Activated CD4-positive, alpha-beta T cell treated with anti-CD3 and anti-CD28 coated beads for 48 hours (primary cell): ENCODE results near the gene UGDH.
"Not testable (repeated sequence)": the region's sequence is repeated elsewhere in the genome, so short reads cannot be mapped to it uniquely, and the experiment has no call there.

Experiments
- DNase-seq: peaks from one replicate; pipeline ENCODE4 v3.0.0-alpha.2; 2020

Gene UGDH

DNA sequence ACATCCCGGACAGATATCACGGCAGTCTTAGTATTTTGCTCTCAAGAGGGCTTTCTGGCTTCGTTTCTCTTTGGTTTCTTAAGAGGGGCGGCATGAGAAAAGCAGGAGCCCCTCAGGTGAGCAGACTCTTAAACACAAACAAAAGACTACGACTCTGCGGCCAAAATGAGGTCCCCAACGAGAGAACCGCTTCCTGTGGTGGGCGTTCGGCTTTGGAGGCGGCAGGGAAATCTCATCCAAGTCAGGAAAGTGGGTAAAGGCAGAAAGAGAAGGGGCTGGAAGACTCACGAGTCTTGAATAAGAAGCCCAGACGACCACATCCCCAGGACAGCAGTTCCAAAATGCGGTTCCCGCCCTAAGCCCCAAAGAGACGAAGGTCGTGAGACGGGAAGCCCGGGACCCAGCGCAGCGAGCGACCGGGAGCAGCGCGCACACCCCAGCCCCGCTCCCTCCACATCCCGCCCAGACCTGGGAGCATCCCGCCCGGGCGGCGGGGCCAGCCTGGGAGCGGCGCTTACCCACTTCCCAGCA is 409 bp downstream of the UGDH start:
- peak; percentile 51 for DNase-seq

DNA sequence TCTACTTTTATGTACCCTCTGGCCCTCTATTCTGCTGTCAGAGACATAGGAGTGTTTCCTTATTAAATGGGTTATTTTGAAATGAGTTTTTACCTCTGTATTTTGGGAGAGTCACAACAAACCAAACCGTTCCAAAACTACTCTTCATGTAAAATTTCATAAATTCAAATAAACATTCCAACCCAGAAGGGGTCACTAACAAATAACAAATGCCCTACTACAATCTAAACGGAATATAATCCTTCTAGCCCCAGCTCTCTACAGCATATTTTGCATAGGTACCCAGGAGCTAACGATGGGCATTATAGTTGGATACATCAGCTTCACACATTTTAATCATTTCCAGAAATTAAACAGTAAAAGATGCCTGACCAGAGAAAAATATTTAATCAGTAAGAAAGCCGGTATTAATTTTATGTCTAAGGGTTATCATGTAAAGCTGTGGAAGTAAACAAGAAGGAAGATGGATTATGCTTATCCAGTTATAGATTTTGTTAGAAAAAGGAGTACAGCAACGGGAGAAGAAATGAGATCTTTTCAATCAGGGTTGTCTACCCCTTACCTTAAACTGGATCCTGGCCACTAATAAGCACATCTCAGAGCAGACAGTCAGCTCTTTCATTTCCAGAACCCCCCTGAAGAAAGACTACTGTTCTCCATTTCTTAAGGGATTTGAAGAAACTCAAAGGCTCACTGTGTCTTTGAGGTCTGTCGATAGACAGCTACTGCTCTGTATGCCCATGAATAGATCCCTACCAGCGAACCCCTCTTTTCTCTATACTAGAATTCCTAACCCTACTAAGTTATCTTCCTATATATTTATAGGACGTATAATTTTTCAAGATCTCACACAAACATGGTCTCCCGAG is 1.2 kb downstream of the UGDH start:
- DNase-seq: no peak

DNA sequence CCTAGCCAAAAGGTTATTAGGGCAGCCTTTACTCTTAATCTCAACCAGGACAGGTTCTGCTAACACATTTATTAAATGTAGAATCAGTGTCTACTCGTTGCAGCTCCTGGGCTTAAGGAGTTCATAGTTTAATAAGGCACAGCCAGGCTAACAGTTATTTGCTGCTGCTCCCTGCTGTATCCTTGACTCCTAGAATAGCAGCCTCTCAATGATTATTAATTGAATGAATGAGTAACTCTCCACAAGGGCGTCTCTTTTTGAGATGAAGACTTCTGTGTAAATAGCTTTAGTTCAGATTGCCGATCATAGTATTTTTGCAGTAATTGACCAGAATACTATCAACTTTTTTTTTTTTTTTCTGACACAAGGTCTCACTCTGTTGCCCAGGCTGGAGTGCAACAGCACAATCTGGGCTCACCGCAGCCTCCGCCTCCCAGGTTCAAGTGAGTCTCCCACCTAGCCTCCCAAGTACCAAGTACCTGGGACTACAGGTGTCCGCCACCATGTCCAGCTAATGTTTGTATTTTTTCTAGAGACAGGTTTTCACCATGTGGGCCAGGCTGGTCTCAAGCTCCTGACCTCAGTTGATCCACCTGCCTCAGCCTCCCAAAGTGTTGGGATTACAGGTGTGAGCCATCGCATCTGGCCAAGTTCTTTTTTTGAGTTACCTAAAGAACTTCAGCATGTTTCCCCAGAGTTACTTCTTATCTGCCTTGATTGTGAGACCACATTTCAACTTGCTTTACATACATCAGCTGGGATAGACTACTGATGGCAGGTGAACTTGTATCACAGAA is 2.9 kb downstream of the UGDH start:
- DNase-seq: no peak

- no peak for DNase-seq
Observed at GRCh38 chr4:39522068-39522467, 5.2 kb downstream of the UGDH start.

- no peak for DNase-seq
Observed at GRCh38 chr4:39521253-39521919, 5.9 kb downstream of the UGDH start.

GRCh38 chr4:39518484-39518883 is 8.8 kb downstream of the UGDH start:
- no peak for DNase-seq

DNA sequence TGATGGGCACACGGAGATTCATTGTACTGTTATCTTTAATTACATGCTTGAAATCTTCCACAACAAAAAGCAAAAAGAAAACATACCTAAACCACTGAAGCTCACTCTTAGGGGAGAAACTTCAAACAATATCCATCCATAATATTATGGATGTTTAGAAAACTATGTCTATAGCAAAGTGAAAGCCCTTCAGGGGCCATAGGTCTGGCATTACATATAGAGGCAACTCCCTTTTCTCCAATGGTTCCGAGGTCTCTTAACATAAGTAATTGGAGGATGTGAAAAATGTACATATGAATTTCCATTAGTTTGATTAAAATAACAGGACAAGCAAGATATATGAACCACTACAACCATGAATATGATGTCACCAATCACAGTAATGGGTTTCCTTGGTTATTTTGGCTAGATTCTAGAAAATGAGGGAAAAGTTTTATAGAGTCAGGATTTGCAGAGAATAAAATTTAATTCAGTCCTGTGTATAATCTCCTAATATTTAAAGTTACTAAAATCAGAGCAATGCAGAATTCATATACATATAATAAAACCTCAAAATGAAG is 10.8 kb downstream of the UGDH start:
- DNase-seq: no peak

DNA sequence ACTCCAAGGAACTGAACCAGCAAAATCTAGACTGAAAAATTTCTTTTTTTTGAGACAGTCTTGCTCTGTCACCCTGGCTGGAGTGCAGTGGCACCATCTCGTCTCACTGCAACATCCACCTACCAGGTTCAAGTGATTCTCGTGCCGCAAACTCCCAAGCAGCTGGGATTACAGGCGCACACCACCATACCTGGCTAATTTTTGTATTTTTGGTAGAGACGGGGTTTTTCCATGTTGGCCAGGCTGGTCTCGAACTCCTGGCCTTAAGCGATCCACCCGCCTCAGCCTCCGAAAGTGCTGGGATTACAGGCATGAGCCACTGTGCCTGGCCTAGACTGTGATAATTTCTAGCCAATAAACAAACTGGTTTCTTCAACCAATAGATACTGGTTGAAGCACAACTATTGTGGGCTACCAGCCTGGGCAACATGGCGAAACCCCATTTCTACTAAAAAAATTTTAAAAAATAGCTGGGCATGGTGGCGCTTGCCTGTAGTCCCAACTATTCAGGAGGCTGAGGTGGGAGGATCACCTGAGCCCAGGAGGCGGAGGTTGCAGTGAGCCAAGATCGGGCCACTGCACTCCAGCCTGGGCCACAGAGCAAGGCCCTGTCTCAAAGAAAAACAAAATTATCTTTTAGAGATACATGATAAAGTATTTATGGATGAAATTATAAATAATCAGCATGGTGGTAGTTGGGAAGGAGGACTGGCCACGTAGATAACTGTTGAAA is 11.4 kb downstream of the UGDH start:
- not testable (repeated sequence) for DNase-seq

DNA sequence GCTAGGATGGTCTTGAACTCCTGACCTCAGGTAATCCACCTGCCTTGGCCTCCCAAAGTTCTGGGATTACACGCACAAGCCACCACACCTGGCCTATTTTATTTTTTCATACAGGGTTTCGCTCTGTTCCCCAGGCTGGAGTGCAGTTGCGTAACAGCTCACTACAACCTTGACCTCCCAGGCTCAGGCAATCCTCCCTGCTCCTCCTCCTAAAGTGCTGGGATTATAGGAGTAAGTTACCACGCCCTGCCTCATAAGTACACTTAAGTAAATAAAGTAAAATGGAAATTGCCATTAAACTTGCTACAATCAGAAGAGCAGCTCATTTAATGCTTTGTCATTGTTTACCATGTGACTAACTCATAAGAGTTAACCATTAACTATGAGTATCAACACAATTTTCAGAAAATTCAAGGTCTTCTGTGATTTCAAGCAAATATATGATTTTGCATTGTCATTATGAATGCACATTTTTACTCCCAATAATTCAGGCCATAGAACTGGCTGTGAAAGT is 12.3 kb downstream of the UGDH start:
- no peak for DNase-seq

- DNase-seq: not testable (repeated sequence)
Observed at GRCh38 chr4:39514266-39514665, 13.0 kb downstream of the UGDH start.

DNA sequence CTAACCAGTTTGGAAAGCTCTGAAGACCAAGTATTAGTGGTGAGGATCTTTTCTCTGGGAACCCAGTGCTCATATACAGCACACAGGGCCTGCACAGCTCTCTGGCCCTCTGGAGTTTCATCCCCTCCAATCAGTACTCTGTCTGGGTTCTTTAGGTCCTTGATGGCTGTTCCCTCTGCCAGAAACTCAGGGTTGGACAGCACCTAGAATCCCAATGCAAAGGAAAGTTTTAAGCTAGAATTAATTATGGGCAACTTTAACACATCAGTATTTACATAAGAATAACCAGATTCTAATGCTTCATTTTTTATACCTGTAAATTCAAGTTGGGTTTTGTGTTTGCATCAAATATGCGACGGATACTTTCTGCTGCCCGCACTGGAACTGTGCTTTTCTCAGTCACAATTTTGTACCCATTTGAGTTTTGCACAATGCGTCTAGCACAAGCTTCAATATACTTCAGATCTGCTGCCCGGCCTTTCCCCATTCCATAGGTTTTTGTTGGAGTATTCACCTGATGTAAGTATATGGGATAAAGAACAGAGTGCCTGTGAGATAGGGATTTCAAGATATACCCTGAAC is 16.8 kb downstream of the UGDH start:
- DNase-seq: no peak

DNA sequence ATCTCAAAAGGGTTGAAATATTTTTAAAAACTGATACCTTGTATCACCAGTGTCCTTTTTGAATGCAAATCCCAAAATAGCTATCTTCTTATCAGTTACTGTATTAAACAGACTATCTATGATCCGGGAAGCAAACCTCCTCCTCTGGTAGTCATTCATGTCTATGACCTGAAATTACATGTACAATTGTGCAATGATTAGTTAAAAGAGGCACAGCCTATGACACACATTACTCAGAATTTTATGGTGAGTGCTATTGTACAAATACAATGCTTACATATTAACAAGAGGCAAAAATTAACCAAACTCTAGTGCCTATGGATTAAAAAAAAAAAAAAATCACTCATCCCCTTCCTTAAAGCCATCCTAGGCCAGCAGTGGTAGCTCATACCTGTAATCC is 21.7 kb downstream of the UGDH start:
- no peak for DNase-seq

- DNase-seq: no peak
Observed at GRCh38 chr4:39504538-39504937, 22.7 kb downstream of the UGDH start.

DNA sequence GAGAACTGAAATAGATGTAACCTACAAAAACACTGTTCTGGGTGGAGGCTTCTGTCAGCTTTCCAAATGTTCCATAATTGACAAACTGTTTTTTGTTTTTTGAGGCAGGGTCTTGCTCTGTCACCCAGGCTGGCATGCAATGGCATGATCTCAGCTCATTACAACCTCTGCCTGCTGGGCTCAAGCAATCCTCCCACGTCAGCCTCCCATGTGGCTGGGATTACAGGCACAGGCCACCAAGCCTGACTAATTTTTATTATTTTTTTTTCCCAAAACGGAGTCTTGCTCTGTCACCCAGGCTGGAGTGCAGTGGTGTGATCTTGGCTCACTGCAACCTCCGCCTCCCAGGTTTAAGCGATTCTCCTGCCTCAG is 24.6 kb downstream of the UGDH start:
- not testable (repeated sequence) for DNase-seq

GRCh38 chr4:39502019-39502663 is 25.1 kb downstream of the UGDH start:
- no peak for DNase-seq

DNA sequence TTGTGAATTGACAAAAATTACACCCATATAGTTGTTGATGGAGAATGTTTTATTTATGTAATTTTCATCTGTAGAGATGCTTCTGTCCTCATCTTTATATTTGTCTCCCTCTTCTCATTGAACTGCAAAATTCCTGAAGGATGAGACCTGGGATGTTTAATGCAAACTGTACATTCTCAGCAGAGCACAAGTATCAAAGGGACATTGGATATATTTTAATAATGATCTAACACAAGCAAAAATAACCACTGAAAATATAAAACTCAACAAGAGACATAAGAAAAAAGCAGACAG is 28.6 kb downstream of the UGDH start:
- no peak for DNase-seq

DNA sequence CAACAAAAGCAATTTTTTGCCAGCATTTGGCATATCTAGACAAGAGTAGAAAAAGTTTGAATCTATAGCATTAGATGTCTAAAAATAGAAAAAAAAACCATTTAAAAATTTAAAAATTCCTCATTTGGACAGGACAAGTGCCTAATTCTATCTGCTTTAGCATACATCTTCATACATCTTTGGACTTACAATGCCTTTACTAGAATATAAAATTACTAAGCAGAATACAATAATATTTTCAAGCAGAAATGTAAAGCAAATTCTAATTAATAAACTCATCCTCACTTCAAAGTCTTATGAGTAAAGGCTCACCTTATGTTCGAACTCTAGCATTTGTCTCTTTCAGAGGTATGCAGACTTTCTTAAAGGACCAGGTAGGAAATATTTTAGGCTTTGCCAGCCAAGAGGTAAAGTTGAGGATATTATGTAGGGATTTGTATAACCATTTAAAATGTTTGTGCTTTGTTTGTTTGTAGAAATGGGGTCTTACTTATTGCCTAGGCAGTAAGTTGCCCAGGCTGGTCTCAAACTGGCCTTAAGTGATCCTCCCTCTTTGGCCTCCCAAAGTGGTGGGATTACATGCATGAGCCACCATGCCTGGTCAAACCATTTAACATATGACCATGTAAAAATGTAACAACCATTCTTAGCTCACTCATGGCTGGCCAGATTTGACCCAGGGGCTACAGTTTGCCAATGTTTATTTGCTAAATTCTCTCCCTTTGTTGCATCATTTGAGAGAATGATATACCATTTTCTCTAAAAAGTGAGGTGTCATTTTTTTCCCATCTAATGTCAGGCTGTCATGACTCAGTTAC is 29.1 kb downstream of the UGDH start:
- DNase-seq: no peak

DNA sequence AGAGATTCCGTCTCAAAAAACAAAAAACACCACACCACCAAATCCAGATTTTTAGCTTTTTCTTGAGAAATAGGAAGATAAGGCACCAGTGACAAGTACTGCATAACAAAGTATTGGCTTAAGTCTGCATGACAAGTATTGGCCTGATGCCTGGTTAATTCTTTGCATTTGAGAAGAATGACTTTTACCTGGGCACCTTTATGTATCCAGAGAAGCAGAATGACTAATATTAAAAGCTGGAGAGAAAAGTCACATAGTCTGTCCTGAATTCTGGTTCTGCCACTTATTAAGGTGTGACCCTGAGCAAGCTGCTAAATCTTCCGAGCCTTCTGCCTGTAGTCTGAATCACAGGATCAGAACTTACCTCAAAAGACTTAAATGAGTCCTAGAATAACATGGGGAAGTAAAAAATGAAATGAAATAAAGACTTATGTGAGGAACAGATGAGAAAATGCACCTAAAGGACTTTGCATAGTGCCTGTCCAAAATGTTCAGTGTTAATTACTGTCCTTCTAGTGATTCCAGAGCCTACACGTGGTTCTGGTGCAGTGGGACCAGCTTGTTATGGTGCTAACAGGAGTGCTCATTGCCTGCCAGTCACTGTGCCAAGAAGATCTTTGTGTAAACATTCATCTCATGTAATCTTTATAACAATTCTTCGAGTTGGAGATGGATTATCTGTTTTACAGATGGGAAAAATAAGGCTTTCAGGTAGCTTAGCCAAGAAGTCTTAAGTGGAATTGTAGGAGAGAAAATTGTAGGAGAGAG is 31.6 kb downstream of the UGDH start:
- DNase-seq: no peak

DNA sequence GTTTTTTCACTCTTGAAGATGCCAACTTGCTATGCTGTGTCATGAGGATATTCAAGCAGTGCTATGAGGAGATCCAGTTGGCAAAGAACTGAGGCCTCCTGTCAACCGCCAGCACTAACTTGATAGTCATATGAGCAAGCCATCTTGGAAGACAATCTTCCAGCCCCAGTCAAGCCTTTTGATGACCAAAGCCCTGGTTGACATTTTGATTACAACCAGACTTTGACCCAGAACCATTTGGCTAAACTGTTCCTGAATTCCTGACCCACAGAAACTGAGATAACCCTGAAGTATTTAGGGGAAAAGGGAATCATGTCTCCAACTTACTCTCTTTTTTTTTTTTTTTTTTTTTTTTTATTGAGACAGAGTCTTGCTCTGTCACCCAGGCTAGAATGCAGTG is 32.9 kb downstream of the UGDH start:
- DNase-seq: no peak

- no peak for DNase-seq
Observed at GRCh38 chr4:39490322-39490721, 36.9 kb downstream of the UGDH start.
